Psoas muscle (tissue), 8 donors: ENCODE data around the gene NEIL1. TPM values are rescaled to one million over a fixed set of nuclear protein-coding genes. Genes with fewer than 3 reads are reported as not detected.
A peak's percentile ranks its signal among the peaks of the same experiment; 100 is the strongest.
"Not testable (repeated sequence)": the region's sequence is repeated elsewhere in the genome, so short reads cannot be mapped to it uniquely, and the experiment has no call there.

Experiments used
- ATAC-seq, 4 donors: fragments of 200-7000 bp; cut with Tn5 transposase; one replicate each; pipeline ENCODE4 v1.9.1; 2020; ENCODE audit warnings: moderate library complexity in 3 of 4, mild to moderate bottlenecking in 2 of 4
- DNase-seq, 2 donors: peaks; one replicate each; pipeline ENCODE4 v3.0.0-alpha.2; 2020
- H3K27ac ChIP-seq: fragments of 200-600 bp; one replicate; pipeline ENCODE4 v1.8.0; 2022
- H3K27me3 ChIP-seq, 3 donors: fragments of 200-600 bp in 1 of 3; one replicate each; pipeline versions ENCODE4 v1.6.1 to v1.8.0; 2013 to 2022; ENCODE audit warnings: low read length in 2 of 3, mild to moderate bottlenecking in 2 of 3, moderate library complexity in 1 of 3; ENCODE audit not compliant: insufficient read depth in 3 of 3
- H3K36me3 ChIP-seq, 2 donors: fragments of 200-600 bp in 1 of 2; one replicate each; pipeline versions ENCODE4 v1.6.1 to v1.8.0; 2013 to 2022; ENCODE audit warnings: low read depth in 1 of 2, mild to moderate bottlenecking in 1 of 2, moderate library complexity in 1 of 2; ENCODE audit not compliant: insufficient read depth in 1 of 2
- H3K4me1 ChIP-seq: fragments of 200-600 bp; one replicate; pipeline ENCODE4 v1.8.0; 2022
- H3K4me3 ChIP-seq: fragments of 200-600 bp; one replicate; pipeline ENCODE4 v1.8.0; 2022; ENCODE audit warnings: mild to moderate bottlenecking
- H3K9me3 ChIP-seq: fragments of 200-600 bp; one replicate; pipeline ENCODE4 v1.8.0; 2022
- WGBS, 3 donors: extraction: QIAGEN DNeasy Blood & Tissue Kit; methylation state at CpG; one replicate each; pipeline versions ENCODE4 v1.1.6 to v1.1.7; 2013; 5-methylcytosine and 5-hydroxymethylcytosine counted together
- intact Hi-C, 2 donors: fragments of 100-400 bp; cut with DNase I; formaldehyde crosslinking; loops; one replicate each; pipeline versions ENCODE4 v1.11.0 to v1.14.2; 2022
- long read RNA-seq, 2 donors: library from polyadenylated mRNA; unstranded; transcript quantifications; one replicate each; pipeline ENCODE4 v2.0.0, GENCODE V29; 2021
- polyA plus RNA-seq, 3 donors: library from polyadenylated mRNA; stranded (reverse); fragments of 200-250 nt; gene quantifications; one replicate each; pipeline ENCODE4 v1.2.3, GENCODE V29; 2013
- total RNA-seq, 4 donors: library from RNA; stranded (reverse); fragmentation: NEBNext Ultra II Directional in 2 of 4; extraction: Animal tissue kit (Norgen Biotek cat#: 25700) in 2 of 4; gene quantifications; one replicate each; pipeline versions ENCODE4 v1.2.1 to v1.2.4, GENCODE V29; 2021 to 2023
- TF ChIP-seq, protein P1 (sequence below): fragments of 200-600 bp; IDR thresholded peaks from one replicate; pipeline ENCODE4 v1.8.0; 2022; ENCODE audit warnings: antibody characterized with exemption
- donor health status: healthy with polysubstance abuse.
- donor health status: DM: no; HTN: no; CAD: no; lungs with moderate emphysema.
- donor health status: Bipolar disorder and iron deficiency.
- donor health status: healthy.
- donor health status: DM: yes; HTN: yes; CAD: no.
- donor health status: DM: no; HTN: no; CAD: no.
- donor health status: DM: no; HTN: no; CAD: no.
- donor health status: DM: yes; HTN: yes; CAD: no.

Gene NEIL1, protein sequence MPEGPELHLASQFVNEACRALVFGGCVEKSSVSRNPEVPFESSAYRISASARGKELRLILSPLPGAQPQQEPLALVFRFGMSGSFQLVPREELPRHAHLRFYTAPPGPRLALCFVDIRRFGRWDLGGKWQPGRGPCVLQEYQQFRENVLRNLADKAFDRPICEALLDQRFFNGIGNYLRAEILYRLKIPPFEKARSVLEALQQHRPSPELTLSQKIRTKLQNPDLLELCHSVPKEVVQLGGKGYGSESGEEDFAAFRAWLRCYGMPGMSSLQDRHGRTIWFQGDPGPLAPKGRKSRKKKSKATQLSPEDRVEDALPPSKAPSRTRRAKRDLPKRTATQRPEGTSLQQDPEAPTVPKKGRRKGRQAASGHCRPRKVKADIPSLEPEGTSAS
- total RNA-seq (10 to 100 TPM in 1 of 4 donors, 1 to 10 TPM in 3; 3.4 to 11.3 (median 6.6) TPM), polyA plus RNA-seq (1 to 10 TPM; 3.2 to 7.4 (median 4.2) TPM)
- long read RNA-seq, donor 1, partial matches to known transcripts, result 2 of 8 reads
- long read RNA-seq, donor 1, other reads (novel, unspliced or antisense), result 4 of 8 reads
- long read RNA-seq, donor 2, partial matches to known transcripts, result 2 of 6 reads
- long read RNA-seq, donor 2, other reads (novel, unspliced or antisense), result 3 of 6 reads

DNA sequence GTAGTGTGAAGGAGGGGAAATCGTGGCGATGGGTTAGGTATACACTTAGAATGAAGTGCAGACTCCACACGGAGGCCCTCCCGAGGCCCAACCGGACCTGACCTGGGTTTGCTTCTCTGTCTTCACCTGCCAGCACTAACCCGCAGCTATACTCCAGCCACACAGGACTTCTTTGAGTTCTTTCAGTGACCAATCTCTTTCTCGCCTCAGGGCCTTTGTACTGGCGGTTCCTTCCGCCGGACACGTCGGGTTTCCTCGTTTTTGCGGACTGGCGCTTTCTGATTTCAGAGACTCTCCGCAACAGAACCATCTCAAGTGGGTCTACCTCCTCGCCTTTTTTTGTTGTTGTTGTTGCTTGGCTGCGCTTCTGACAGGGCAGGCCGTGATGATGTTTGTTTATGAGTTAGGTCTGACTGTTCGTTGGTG lies at the start of gene NEIL1:
NEIL1 (plus strand) TSS at position 244 of the 426 bp plus-strand sequence. CDS start 1,867 bp downstream, outside the sequence.
- H3K4me3 ChIP-seq, result peak within 1 kb of the TSS; percentile 96
- H3K27me3 ChIP-seq, result no peaks in the 10 kb centered on the region
- TF ChIP-seq, protein P1, sequence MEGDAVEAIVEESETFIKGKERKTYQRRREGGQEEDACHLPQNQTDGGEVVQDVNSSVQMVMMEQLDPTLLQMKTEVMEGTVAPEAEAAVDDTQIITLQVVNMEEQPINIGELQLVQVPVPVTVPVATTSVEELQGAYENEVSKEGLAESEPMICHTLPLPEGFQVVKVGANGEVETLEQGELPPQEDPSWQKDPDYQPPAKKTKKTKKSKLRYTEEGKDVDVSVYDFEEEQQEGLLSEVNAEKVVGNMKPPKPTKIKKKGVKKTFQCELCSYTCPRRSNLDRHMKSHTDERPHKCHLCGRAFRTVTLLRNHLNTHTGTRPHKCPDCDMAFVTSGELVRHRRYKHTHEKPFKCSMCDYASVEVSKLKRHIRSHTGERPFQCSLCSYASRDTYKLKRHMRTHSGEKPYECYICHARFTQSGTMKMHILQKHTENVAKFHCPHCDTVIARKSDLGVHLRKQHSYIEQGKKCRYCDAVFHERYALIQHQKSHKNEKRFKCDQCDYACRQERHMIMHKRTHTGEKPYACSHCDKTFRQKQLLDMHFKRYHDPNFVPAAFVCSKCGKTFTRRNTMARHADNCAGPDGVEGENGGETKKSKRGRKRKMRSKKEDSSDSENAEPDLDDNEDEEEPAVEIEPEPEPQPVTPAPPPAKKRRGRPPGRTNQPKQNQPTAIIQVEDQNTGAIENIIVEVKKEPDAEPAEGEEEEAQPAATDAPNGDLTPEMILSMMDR, result no peak
- H3K4me1 ChIP-seq, result peaks cover 8% of the 10 kb centered on the region
- ATAC-seq, result peak in 2 of 4 donors; percentile 1 to 6
- peaks cover 0 to 1% of the 10 kb centered on the region in 2 donors for H3K36me3 ChIP-seq
- 24 to 31% (median 28%) methylated on average over 20 of the region's 20 CpGs for WGBS, 3 donors
- peak within 1 kb of the TSS; percentile 74 for H3K27ac ChIP-seq
- peak in 1 of 2 donors; percentile 48 for DNase-seq
- no peaks in the 10 kb centered on the region for H3K9me3 ChIP-seq
- intact Hi-C loops, result no loop called here

DNA sequence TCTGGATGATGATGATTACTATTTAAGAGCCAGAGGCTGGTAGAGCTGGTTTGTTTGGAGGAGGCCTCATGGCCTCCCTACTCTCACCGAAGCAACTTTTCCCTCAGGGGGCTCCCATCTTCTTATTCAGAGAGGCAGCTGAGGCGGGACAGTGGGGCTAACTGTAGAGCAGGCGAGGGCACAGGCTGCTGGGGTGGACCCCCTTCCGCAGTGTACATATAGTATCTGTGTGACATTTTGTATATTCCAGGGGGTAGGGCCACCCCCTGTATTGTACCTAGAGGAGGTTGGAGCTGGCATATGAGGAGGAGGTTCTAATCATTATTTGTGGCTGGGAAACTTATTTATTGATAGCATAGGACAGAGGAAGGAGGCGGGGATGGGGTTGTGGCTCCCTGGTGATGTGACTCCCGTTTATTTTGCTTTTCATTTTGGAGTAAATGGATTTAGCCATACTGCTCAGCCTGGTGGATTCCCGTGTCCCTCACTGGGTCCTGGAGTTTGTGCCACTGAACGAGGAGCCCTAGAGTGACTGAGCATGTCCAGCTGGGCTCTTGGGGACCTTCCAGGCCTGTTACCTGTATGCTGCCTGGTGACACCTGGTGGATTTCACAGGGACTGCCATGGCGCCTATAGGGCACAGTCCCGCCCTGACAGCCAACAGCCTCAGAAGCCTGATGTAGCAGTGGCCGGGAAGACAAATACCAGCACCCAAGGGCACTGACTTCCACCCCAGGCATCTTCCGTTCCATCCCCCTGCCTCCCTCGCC lies 48.1 kb upstream of the NEIL1 start:
- H3K36me3 ChIP-seq, H3K9me3 ChIP-seq, intact Hi-C loops, H3K4me1 ChIP-seq, DNase-seq, H3K27ac ChIP-seq, H3K4me3 ChIP-seq, H3K27me3 ChIP-seq: not testable (repeated sequence)
- 82 to 90% (median 88%) methylated on average over 4 to 6 of the region's 13 CpGs for WGBS, 3 donors
- ATAC-seq, result peak in 2 of 4 donors; percentile 27 to 54

DNA sequence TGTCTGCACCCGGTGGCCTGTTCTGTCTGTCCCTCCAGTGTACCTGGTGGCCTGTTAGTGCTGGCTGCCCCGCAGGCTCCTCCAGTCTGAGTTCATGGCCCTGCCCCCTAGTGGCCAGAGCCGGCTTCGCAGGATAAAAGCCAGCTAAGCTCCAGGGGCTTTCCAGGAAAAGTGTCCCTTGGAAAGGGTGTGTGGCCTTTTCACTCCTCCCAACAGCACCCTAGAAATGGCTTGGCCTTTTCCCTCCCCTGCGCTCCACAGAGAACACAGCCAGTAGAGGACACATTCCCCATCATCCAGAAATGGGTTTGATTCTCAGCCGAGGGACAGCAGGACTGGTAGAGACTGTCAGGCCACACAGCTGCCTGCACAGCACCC lies 47.5 kb upstream of the NEIL1 start:
- H3K4me1 ChIP-seq, H3K4me3 ChIP-seq, H3K27ac ChIP-seq, H3K36me3 ChIP-seq, H3K9me3 ChIP-seq, intact Hi-C loops, H3K27me3 ChIP-seq: not testable (repeated sequence)
- DNase-seq (peak; percentile 58 to 73), ATAC-seq (peak in 3 of 4 donors; percentile 64 to 77 (median 76))
- TF ChIP-seq, protein P1, result peak; percentile 44
- 15 to 24% (median 17%) methylated on average over 5 to 6 of the region's 6 CpGs for WGBS, 3 donors

- ATAC-seq, H3K9me3 ChIP-seq, H3K27ac ChIP-seq, H3K4me3 ChIP-seq, H3K4me1 ChIP-seq, H3K36me3 ChIP-seq, H3K27me3 ChIP-seq, DNase-seq: not testable (repeated sequence)
- 61 to 66% (median 65%) methylated on average over 4 to 6 of the region's 6 CpGs for WGBS, 3 donors
- intact Hi-C loops, result loop anchor here (10.0 kb wide), 2 partner anchors 65 to 275 kb away; partner anchors contain the start of gene PPCDC (in 1 of the 2)
These were observed 46.8 kb upstream of the NEIL1 start for GRCh38 chr15:75300026-75300425.

DNA sequence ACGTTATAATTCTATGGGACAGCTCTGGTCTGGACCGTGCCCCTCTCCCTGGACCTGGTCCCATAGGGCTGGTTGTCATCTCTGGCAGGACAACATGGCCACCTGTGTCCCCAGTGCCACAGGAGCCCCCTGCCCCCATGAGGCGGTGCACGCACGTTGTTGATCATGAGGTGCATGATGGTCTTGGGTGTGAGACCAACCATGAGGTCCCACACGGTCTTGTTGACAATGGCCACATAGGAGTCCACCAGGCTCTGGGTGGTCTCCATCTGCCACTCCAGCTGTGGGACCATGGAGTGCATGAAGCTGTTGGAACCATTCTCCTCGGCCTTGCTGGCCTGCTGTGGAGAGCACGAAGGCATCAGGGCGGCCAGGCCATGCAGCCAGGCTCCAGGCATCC lies 44.5 kb upstream of the NEIL1 start:
- intact Hi-C loops, result loop anchor here (10.0 kb wide), 2 partner anchors 68 to 278 kb away; partner anchors contain the start of gene PPCDC (in 1 of the 2)
- peaks cover 2 to 25% (median 4%) of the 10 kb centered on the region in 3 donors for H3K27me3 ChIP-seq
- TF ChIP-seq, protein P1, result no peak
- no peak for ATAC-seq
- no peak overlapping the region for H3K4me3 ChIP-seq
- H3K9me3 ChIP-seq, result no peaks in the 10 kb centered on the region
- no peaks in the 10 kb centered on the region for H3K4me1 ChIP-seq
- H3K36me3 ChIP-seq, result no peaks in the 10 kb centered on the region
- H3K27ac ChIP-seq, result no peak overlapping the region
- 79 to 89% (median 81%) methylated on average over 9 of the region's 9 CpGs for WGBS, 3 donors
- DNase-seq, result no peak

DNA sequence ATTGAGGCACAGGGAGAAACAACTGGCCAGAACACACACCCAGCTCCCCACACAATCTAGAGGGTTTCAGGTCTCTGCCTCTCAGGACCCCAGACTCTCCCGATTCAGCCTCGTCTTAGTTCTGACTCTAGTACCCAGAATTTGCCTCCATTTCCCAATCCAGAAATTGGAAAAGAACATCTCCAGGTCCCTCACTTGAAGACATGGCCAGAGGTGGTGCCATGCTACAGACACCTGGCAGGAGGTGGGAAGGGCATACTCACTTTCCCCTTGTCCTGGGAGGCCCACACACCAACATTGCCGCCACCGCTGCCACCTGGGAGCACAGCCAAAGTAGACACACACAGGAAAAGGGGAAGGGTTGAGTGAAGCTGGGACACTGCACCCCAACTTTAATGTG lies 44.1 kb upstream of the NEIL1 start:
- H3K4me1 ChIP-seq, H3K4me3 ChIP-seq, ATAC-seq, H3K9me3 ChIP-seq, DNase-seq, H3K36me3 ChIP-seq, H3K27ac ChIP-seq: not testable (repeated sequence)
- intact Hi-C loops, result loop anchor here (10.0 kb wide), 2 partner anchors 68 to 278 kb away; partner anchors contain the start of gene PPCDC (in 1 of the 2)
- peaks cover 2 to 29% (median 4%) of the 10 kb centered on the region in 3 donors for H3K27me3 ChIP-seq
- 92 to 95% (median 94%) methylated on average over 4 of the region's 4 CpGs for WGBS, 3 donors
